HCT116 (cell line): ENCODE results near the gene ASXL2. TPM values are rescaled to one million over a fixed set of nuclear protein-coding genes. Genes with fewer than 3 reads are reported as not detected.

Experiments
- ATAC-seq: fragments of 200-7000 bp; cut with Tn5 transposase; 2 replicates; pipeline ENCODE4 v1.9.1; 2020; ENCODE audit warnings: mild to moderate bottlenecking, moderate library complexity
- BruUV-seq: library from RNA; stranded (reverse); fragments of 400-500 nt; replicated peaks from 2 replicates; lab custom pipeline; 2021; lab: Mats Ljungman, UMichigan
- CTCF ChIA-PET: fragments of 300-600 bp; sonication (Branson Sonifier 250); formaldehyde crosslinking; loops from one replicate; lab custom pipeline; 2021; ENCODE audit warnings: antibody characterized with exemption; lab: Charles Lee
- POLR2A ChIA-PET: fragments of 300-600, 350-600 bp; sonication (Branson Sonifier 250); formaldehyde crosslinking; loops from one replicate; lab custom pipeline; 2021; ENCODE audit warnings: antibody characterized with exemption; lab: Charles Lee
- RAD21 ChIA-PET, 2 experiments: fragments of 300-600 bp; sonication (Branson Sonifier 250); formaldehyde crosslinking; loops; one replicate each; lab custom pipeline; 2023; ENCODE audit warnings: low total read pairs in 2 of 2; ENCODE audit not compliant: uncharacterized antibody in 2 of 2, unreplicated experiment in 2 of 2, low non-redundant PET in 1 of 2; lab: Charles Lee
- DNase-seq: peaks from one replicate; pipeline ENCODE4 v3.0.0-alpha.2; 2010; ENCODE audit warnings: low read depth, low spot score
- H2AFZ ChIP-seq: fragments of 200-600 bp; shearing (Covaris generic), sonication (generic); 2 replicates; pipeline ENCODE4 v1.6.1; 2017; ENCODE audit warnings: low read depth, mixed run types, mixed read lengths, antibody characterized with exemption, low read length; ENCODE audit not compliant: poor library complexity, severe bottlenecking
- H3K27ac ChIP-seq: 2 replicates; pipeline ENCODE4 v1.5.1; 2012; ENCODE audit warnings: low read depth, low read length
- H3K27me3 ChIP-seq: fragments of 200-600 bp; sonication (generic); 2 replicates; pipeline ENCODE4 v1.6.1; 2016; ENCODE audit warnings: mixed run types, low read length, mixed read lengths; ENCODE audit not compliant: insufficient read depth
- H3K36me3 ChIP-seq, 2 experiments: fragments of 200-500 bp in 1 of 2; fragments of 200-600 bp in 1 of 2; sonication (Bioruptor generic) in 1 of 2; sonication (generic) in 1 of 2; 2 replicates each; pipeline versions ENCODE4 v1.5.1 to v1.6.1; 2014 to 2016; ENCODE audit warnings: low read length in 2 of 2, inconsistent platforms in 1 of 2, mixed read lengths in 1 of 2, mixed run types in 1 of 2; ENCODE audit not compliant: insufficient read depth in 2 of 2, control insufficient read depth in 1 of 2
- H3K4me1 ChIP-seq, 2 experiments: fragments of 200-600 bp in 1 of 2; sonication (generic) in 1 of 2; 2 replicates each; pipeline versions ENCODE4 v1.5.1 to v1.6.1; 2012 to 2017; ENCODE audit warnings: low read length in 2 of 2, inconsistent platforms in 1 of 2, mild to moderate bottlenecking in 1 of 2, mixed read lengths in 1 of 2, mixed run types in 1 of 2, moderate library complexity in 1 of 2; ENCODE audit not compliant: insufficient read depth in 2 of 2, control insufficient read depth in 1 of 2
- H3K4me2 ChIP-seq: fragments of 200-600 bp; sonication (generic); 2 replicates; pipeline ENCODE4 v1.6.1; 2017; ENCODE audit warnings: mixed run types, low read length, mixed read lengths
- H3K4me3 ChIP-seq, 2 experiments: fragments of 200-600 bp in 1 of 2; sonication (generic) in 1 of 2; replicated peaks in 1 of 2; 2 replicates each; pipeline ENCODE4 v1.5.1; 2011 to 2016; ENCODE audit warnings: low read length in 2 of 2, control low read depth in 1 of 2, low read depth in 1 of 2, mild to moderate bottlenecking in 1 of 2, mixed read lengths in 1 of 2, mixed run types in 1 of 2
- H3K79me2 ChIP-seq: fragments of 200-600 bp; sonication (generic); 2 replicates; pipeline ENCODE4 v1.6.1; 2017; ENCODE audit warnings: mild to moderate bottlenecking, mixed run types, low read length, moderate library complexity, mixed read lengths; ENCODE audit not compliant: insufficient read depth
- H3K9ac ChIP-seq: fragments of 200-600 bp; sonication (generic); 2 replicates; pipeline ENCODE4 v1.6.1; 2016; ENCODE audit warnings: low read length, mixed read lengths
- H3K9me2 ChIP-seq: fragments of 200-600 bp; sonication (generic), shearing (Covaris generic); 2 replicates; pipeline ENCODE4 v1.6.1; 2017; ENCODE audit warnings: mixed run types, mild to moderate bottlenecking, moderate library complexity; ENCODE audit not compliant: insufficient read depth
- H3K9me3 ChIP-seq, 2 experiments: fragments of 200-500 bp in 1 of 2; fragments of 200-600 bp in 1 of 2; sonication (Bioruptor generic) in 1 of 2; sonication (generic) in 1 of 2; 2 replicates each; pipeline ENCODE4 v1.6.1; 2014 to 2017; ENCODE audit warnings: low read length in 2 of 2, mixed read lengths in 2 of 2, inconsistent platforms in 1 of 2, low read depth in 1 of 2, mild to moderate bottlenecking in 1 of 2, mixed run types in 1 of 2, moderate library complexity in 1 of 2; ENCODE audit not compliant: control insufficient read depth in 1 of 2, insufficient read depth in 1 of 2
- H4K20me1 ChIP-seq: fragments of 200-600 bp; sonication (generic), shearing (Covaris generic); 2 replicates; pipeline ENCODE4 v1.6.1; 2017; ENCODE audit warnings: mixed run types, mild to moderate bottlenecking, moderate library complexity; ENCODE audit not compliant: insufficient read depth
- ATF3 ChIP-seq: IDR thresholded peaks from 2 replicates; pipeline ENCODE4 v1.6.1; 2012
- CEBPB ChIP-seq: IDR thresholded peaks from 2 replicates; pipeline ENCODE4 v1.6.1; 2012; ENCODE audit warnings: low read depth
- ELF1 ChIP-seq: IDR thresholded peaks from 2 replicates; pipeline ENCODE4 v1.6.1; 2012; ENCODE audit warnings: low read depth, borderline replicate concordance
- EZH2 ChIP-seq: fragments of 200-600 bp; sonication (generic); IDR thresholded peaks from 2 replicates; pipeline ENCODE4 v1.6.1; 2017; ENCODE audit warnings: antibody characterized with exemption, mixed run types
- JUND ChIP-seq: IDR thresholded peaks from 2 replicates; pipeline ENCODE4 v1.6.1; 2012
- POLR2A ChIP-seq: IDR thresholded peaks from 2 replicates; pipeline ENCODE4 v1.7.0; 2011; ENCODE audit warnings: borderline replicate concordance; ENCODE audit not compliant: insufficient read depth, insufficient read length; ENCODE audit errors: extremely low read depth
- POLR2AphosphoS5 ChIP-seq: IDR thresholded peaks from 2 replicates; pipeline ENCODE4 v1.6.1; 2011; ENCODE audit warnings: mild to moderate bottlenecking, low read depth, low read length, moderate library complexity
- RAD21 ChIP-seq: IDR thresholded peaks from 2 replicates; pipeline ENCODE4 v1.6.1; 2012; ENCODE audit warnings: low read depth, mild to moderate bottlenecking
- TCF7L2 ChIP-seq: IDR thresholded peaks from 2 replicates; pipeline ENCODE4 v1.7.0; 2011; ENCODE audit warnings: borderline replicate concordance, inconsistent platforms; ENCODE audit not compliant: insufficient read depth, insufficient read length; ENCODE audit errors: extremely low read depth
- YY1 ChIP-seq: IDR thresholded peaks from 2 replicates; pipeline ENCODE4 v1.6.1; 2011; ENCODE audit warnings: low read length, low read depth, moderate library complexity, mild to moderate bottlenecking; ENCODE audit not compliant: insufficient replicate concordance; ENCODE audit errors: extremely low read depth
- ZBTB33 ChIP-seq: IDR thresholded peaks from 2 replicates; pipeline ENCODE4 v1.6.1; 2011; ENCODE audit warnings: mild to moderate bottlenecking, low read length, moderate library complexity; ENCODE audit not compliant: insufficient replicate concordance; ENCODE audit errors: extremely low read depth
- ZFX ChIP-seq: fragments of 450-650 bp; IDR thresholded peaks from 2 replicates; pipeline ENCODE4 v1.6.1; 2017
- ZNF274 ChIP-seq: fragments of 200-500 bp; sonication (Bioruptor generic); IDR thresholded peaks from 2 replicates; pipeline ENCODE4 v1.6.1; 2014; ENCODE audit warnings: mild to moderate bottlenecking, low read depth, low read length, inconsistent platforms
- intact Hi-C: fragments of 100-400 bp; cut with micrococcal nuclease; formaldehyde crosslinking; loops from 2 replicates; pipeline ENCODE4 v1.10.0; 2022
- total RNA-seq: library from RNA; stranded (reverse); gene quantifications from one replicate; pipeline ENCODE4 v1.2.1, GENCODE V29; 2021; ENCODE audit not compliant: unreplicated experiment

ASXL2 gene
- total RNA-seq, 1 experiment from 2014 or later, result 29.2 TPM

- Histone ChIP-seq H3K27me3 (no peaks in the 10 kb centered on the region), H3K9me2 (no peaks in the 10 kb centered on the region), H3K79me2 (peaks cover 15% of the 10 kb centered on the region), H3K36me3 (0 out of 4 replicates have a peak, but pooled peaks cover 0 to 8% of the 10 kb centered on the region in 2 experiments), H3K4me1 (no peaks in the 10 kb centered on the region), H3K4me2 (no peak overlapping the region), H4K20me1 (no peaks in the 10 kb centered on the region), H3K9me3 (peaks cover 0 to 6% of the 10 kb centered on the region in 2 experiments; a peak in 1 of 4 replicates), H2AFZ (no peak overlapping the region), H3K9ac (no peak overlapping the region), H3K4me3 (no peak overlapping the region), H3K27ac (no peak overlapping the region)
- DNase-seq (no peak), ATAC-seq (no peak)
- BruUV-seq, result no TSS peak
- CTCF ChIA-PET, result interaction anchor here (1.0 kb wide), 1 partner anchor 223 kb away, joined by 4 read pairs; no protein-coding TSS in a partner anchor
- RAD21 ChIA-PET, result no interaction called here
- TF ChIP-seq TCF7L2 (no peak), RAD21 (no peak), JUND (no peak), EZH2 (no peak), POLR2A (no peak), ZFX (no peak), ZNF274 (no peak), YY1 (no peak), ATF3 (no peak), ELF1 (no peak)
- POLR2A ChIA-PET, result no interaction called here
- intact Hi-C loops, result no loop called here
Measured at GRCh38 chr2:25829828-25830227, 48.5 kb downstream of the ASXL2 start.

GRCh38 chr2:25829377-25829704, 48.9 kb downstream of the ASXL2 start:
- Histone ChIP-seq H2AFZ (no peak overlapping the region), H3K27me3 (no peaks in the 10 kb centered on the region), H3K36me3 (0 out of 4 replicates have a peak, but pooled peaks cover 0 to 8% of the 10 kb centered on the region in 2 experiments), H3K4me1 (no peaks in the 10 kb centered on the region), H3K9me3 (peaks cover 0 to 6% of the 10 kb centered on the region in 2 experiments; a peak in 1 of 4 replicates), H3K4me2 (no peak overlapping the region), H3K27ac (no peak overlapping the region), H3K79me2 (peaks cover 12% of the 10 kb centered on the region), H3K9me2 (no peaks in the 10 kb centered on the region), H3K9ac (no peak overlapping the region), H3K4me3 (no peak overlapping the region), H4K20me1 (no peaks in the 10 kb centered on the region)
- CTCF ChIA-PET, result interaction anchor here (1.0 kb wide), 1 partner anchor 222 kb away, joined by 4 read pairs; no protein-coding TSS in a partner anchor
- DNase-seq, result no peak
- intact Hi-C loops, result no loop called here
- RAD21 ChIA-PET, result no interaction called here
- POLR2A ChIA-PET, result no interaction called here
- no peak for TF ChIP-seq ELF1
- no peak for TF ChIP-seq EZH2
- no peak for TF ChIP-seq JUND
- no peak for TF ChIP-seq POLR2AphosphoS5
- no peak for TF ChIP-seq ZNF274
- no peak for TF ChIP-seq ZBTB33
- TF ChIP-seq CEBPB, result no peak
- no TSS peak for BruUV-seq
- ATAC-seq, result no peak
